Amniotic stem cell (primary cell): Measurements from ENCODE around the gene TBX2.
A peak's percentile ranks its signal among the peaks of the same experiment; 100 is the strongest.
"Not testable (repeated sequence)": the region's sequence is repeated elsewhere in the genome, so short reads cannot be mapped to it uniquely, and the experiment has no call there.

ENCODE experiments used
- DNase-seq: peaks from one replicate; lab custom pipeline; 2025; lab: John Stamatoyannopoulos, UW

Gene TBX2

GRCh38 chr17:61399131-61400065 lies at the start of gene TBX2:
TSS of gene TBX2 (plus strand) at chr17:61399843. CDS start at chr17:61400177, 334 bp downstream.
- peak; percentile 89 for DNase-seq

- DNase-seq = no peak
Measured at GRCh38 chr17:61351745-61352407, 47.8 kb upstream of the TBX2 start.

GRCh38 chr17:61352408-61352770 lies 47.3 kb upstream of the TBX2 start:
- no peak for DNase-seq

GRCh38 chr17:61352781-61353491 lies 46.7 kb upstream of the TBX2 start:
- no peak for DNase-seq

GRCh38 chr17:61353615-61354014 lies 46.0 kb upstream of the TBX2 start:
- DNase-seq = no peak

GRCh38 chr17:61354895-61355874 lies 44.5 kb upstream of the TBX2 start:
- no peak for DNase-seq

- not testable (repeated sequence) for DNase-seq
Measured at GRCh38 chr17:61357061-61357460, 42.6 kb upstream of the TBX2 start.

GRCh38 chr17:61359513-61359912 lies 40.1 kb upstream of the TBX2 start:
- not testable (repeated sequence) for DNase-seq

- no peak for DNase-seq
Measured at GRCh38 chr17:61360318-61360943, 39.2 kb upstream of the TBX2 start.

- DNase-seq = peak; percentile 13
Measured at GRCh38 chr17:61361084-61361483, 38.6 kb upstream of the TBX2 start.

- no peak for DNase-seq
Measured at GRCh38 chr17:61362396-61362795, 37.2 kb upstream of the TBX2 start.

GRCh38 chr17:61362852-61363600 lies 36.6 kb upstream of the TBX2 start:
- no peak for DNase-seq

GRCh38 chr17:61363601-61364462 lies 35.8 kb upstream of the TBX2 start:
- no peak for DNase-seq

- no peak for DNase-seq
Measured at GRCh38 chr17:61364463-61364846, 35.2 kb upstream of the TBX2 start.

GRCh38 chr17:61366076-61366714 lies 33.4 kb upstream of the TBX2 start:
- DNase-seq = no peak

- no peak for DNase-seq
Measured at GRCh38 chr17:61366715-61367413, 32.8 kb upstream of the TBX2 start.

GRCh38 chr17:61368049-61368831 lies 31.4 kb upstream of the TBX2 start:
- no peak for DNase-seq
